ENCODE measurements around the gene CLCA1.

GRCh38 chr1:86499987-86500593 is 31.4 kb downstream of the CLCA1 start:
- TF ChIP-seq CTCF (IDR thresholded peaks at IDR 0.05) (peak; percentile 5 to 67 (median 52)), EP300 (IDR thresholded peaks at IDR 0.05) (no peak), POLR2A (IDR thresholded peaks at IDR 0.05) (no peak)

Measured in sigmoid colon (tissue), 4 donors.